ENCODE results near the gene PDGFC.

The PDGFC gene

DNA sequence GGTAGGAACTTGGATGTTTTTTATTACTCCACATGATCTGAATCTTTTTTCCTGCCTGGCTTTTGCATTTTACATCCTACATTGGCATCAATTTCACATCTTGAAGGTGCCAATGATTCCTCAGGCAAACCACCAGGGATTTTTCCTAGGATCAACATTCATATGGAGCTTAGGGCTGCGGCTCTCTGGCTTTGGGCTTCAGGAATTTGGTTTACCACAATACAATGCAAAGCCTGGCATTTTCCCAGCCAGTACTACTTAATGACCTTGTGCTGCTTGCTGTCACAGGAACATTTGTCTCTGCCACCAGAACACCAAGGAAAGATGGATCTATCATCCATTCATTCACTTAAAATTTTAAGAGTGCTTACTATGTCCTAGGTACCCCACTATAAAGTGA is 180.7 kb downstream of the PDGFC start:
- Histone ChIP-seq H3K27me3 (replicated peaks; ENCODE audit: insufficient read depth, low read length) (no peaks in the 10 kb centered on the region), H3K4me3 (ENCODE audit: low read length) (no peak overlapping the region), H4K20me1 (ENCODE audit: insufficient read depth, low read length) (no peaks in the 10 kb centered on the region), H3K9me2 (replicated peaks; ENCODE audit: insufficient read depth, low read length) (no peaks in the 10 kb centered on the region), H3K79me2 (ENCODE audit: low read length) (no peaks in the 10 kb centered on the region), H3F3A (ENCODE audit: insufficient read depth, low read length) (no peaks in the 10 kb centered on the region), H3K4me2 (ENCODE audit: low read depth, low read length) (no peak overlapping the region), H2AFZ (ENCODE audit: low read length) (no peak overlapping the region), H3K27ac (ENCODE audit: low read length) (no peak overlapping the region), H3K9ac (ENCODE audit: low read length) (no peak overlapping the region), H3K9me3 (replicated peaks; ENCODE audit: insufficient read depth, low read length) (no peaks in the 10 kb centered on the region), H3K4me1 (ENCODE audit: low read length) (no peaks in the 10 kb centered on the region), H3K36me3 (replicated peaks; ENCODE audit: insufficient read depth, low read length) (no peaks in the 10 kb centered on the region)
- no peak for DNase-seq
- TF ChIP-seq, protein P1, sequence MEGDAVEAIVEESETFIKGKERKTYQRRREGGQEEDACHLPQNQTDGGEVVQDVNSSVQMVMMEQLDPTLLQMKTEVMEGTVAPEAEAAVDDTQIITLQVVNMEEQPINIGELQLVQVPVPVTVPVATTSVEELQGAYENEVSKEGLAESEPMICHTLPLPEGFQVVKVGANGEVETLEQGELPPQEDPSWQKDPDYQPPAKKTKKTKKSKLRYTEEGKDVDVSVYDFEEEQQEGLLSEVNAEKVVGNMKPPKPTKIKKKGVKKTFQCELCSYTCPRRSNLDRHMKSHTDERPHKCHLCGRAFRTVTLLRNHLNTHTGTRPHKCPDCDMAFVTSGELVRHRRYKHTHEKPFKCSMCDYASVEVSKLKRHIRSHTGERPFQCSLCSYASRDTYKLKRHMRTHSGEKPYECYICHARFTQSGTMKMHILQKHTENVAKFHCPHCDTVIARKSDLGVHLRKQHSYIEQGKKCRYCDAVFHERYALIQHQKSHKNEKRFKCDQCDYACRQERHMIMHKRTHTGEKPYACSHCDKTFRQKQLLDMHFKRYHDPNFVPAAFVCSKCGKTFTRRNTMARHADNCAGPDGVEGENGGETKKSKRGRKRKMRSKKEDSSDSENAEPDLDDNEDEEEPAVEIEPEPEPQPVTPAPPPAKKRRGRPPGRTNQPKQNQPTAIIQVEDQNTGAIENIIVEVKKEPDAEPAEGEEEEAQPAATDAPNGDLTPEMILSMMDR (IDR thresholded peaks at IDR 0.05; ENCODE audit: low read length): no peak
- no peak for TF ChIP-seq EZH2 (optimal IDR thresholded peaks at IDR 0.05; ENCODE audit: low read depth, low read length)
- TF ChIP-seq EZH2phosphoT487 (IDR thresholded peaks at IDR 0.05; ENCODE audit: low read length): no peak

DNA sequence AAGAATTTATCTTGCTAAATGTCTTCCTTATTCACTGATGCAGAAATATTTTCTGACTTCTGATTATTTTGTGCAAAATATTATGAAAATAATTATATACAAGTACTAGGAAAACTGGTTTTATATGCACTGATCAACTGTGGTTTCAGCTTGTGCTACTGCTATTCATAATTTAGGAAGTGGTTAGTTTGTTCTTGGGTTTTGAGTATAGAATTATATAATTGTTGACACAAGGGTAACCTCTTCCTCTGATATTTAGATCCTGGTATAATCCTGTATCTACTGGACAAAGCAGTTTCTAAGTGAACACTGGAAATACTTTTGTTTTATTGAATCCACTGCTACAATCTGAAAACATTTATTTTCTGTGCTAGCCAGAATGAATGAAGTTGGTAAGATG is 182.8 kb downstream of the PDGFC start:
- no peaks in the 10 kb centered on the region for H3K79me2 ChIP-seq (ENCODE audit: low read length)
- H3K4me2 ChIP-seq (ENCODE audit: low read depth, low read length): no peak overlapping the region
- no peak overlapping the region for H3K4me3 ChIP-seq (ENCODE audit: low read length)
- H3K27ac ChIP-seq (ENCODE audit: low read length): no peak overlapping the region
- no peaks in the 10 kb centered on the region for H3K36me3 ChIP-seq (replicated peaks; ENCODE audit: insufficient read depth, low read length)
- H4K20me1 ChIP-seq (ENCODE audit: insufficient read depth, low read length): no peaks in the 10 kb centered on the region
- DNase-seq: no peak
- no peaks in the 10 kb centered on the region for H3K9me2 ChIP-seq (replicated peaks; ENCODE audit: insufficient read depth, low read length)
- no peaks in the 10 kb centered on the region for H3F3A ChIP-seq (ENCODE audit: insufficient read depth, low read length)
- TF ChIP-seq, protein P1 (IDR thresholded peaks at IDR 0.05; ENCODE audit: low read length): no peak
- TF ChIP-seq EZH2phosphoT487 (IDR thresholded peaks at IDR 0.05; ENCODE audit: low read length): no peak
- no peak for TF ChIP-seq EZH2 (optimal IDR thresholded peaks at IDR 0.05; ENCODE audit: low read depth, low read length)
- no peaks in the 10 kb centered on the region for H3K4me1 ChIP-seq (ENCODE audit: low read length)
- no peaks in the 10 kb centered on the region for H3K9me3 ChIP-seq (replicated peaks; ENCODE audit: insufficient read depth, low read length)
- H3K27me3 ChIP-seq (replicated peaks; ENCODE audit: insufficient read depth, low read length): no peaks in the 10 kb centered on the region
- H2AFZ ChIP-seq (ENCODE audit: low read length): no peak overlapping the region
- H3K9ac ChIP-seq (ENCODE audit: low read length): no peak overlapping the region

DNA sequence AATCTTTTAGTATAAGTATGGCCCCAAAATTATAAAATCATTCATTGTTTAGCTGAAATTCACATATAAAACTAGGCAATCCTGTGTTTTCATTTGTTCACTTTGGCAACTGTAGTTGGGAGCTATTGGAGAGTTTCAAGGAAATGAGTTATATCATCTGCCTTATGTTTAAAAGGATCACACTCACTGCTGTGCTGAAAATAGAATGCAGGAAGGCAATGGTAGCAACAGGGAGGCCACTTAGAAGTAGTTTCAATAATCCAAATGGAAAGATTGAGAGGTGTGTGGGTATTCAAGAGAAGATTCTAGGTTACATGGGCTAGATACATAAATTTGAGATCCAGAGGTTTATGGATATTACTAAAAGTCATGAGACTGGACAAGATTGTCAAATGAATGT is 184.9 kb downstream of the PDGFC start:
- Histone ChIP-seq H3K36me3 (replicated peaks; ENCODE audit: insufficient read depth, low read length) (no peaks in the 10 kb centered on the region), H4K20me1 (ENCODE audit: insufficient read depth, low read length) (no peaks in the 10 kb centered on the region), H3K79me2 (ENCODE audit: low read length) (no peaks in the 10 kb centered on the region), H3K9me2 (replicated peaks; ENCODE audit: insufficient read depth, low read length) (no peaks in the 10 kb centered on the region), H3K4me3 (ENCODE audit: low read length) (no peak overlapping the region), H3K4me2 (ENCODE audit: low read depth, low read length) (no peak overlapping the region), H3K9me3 (replicated peaks; ENCODE audit: insufficient read depth, low read length) (no peaks in the 10 kb centered on the region), H3K27me3 (replicated peaks; ENCODE audit: insufficient read depth, low read length) (no peaks in the 10 kb centered on the region), H3K27ac (ENCODE audit: low read length) (no peak overlapping the region), H3K4me1 (ENCODE audit: low read length) (no peaks in the 10 kb centered on the region), H3F3A (ENCODE audit: insufficient read depth, low read length) (no peaks in the 10 kb centered on the region), H2AFZ (ENCODE audit: low read length) (no peak overlapping the region), H3K9ac (ENCODE audit: low read length) (no peak overlapping the region)
- TF ChIP-seq EZH2phosphoT487 (IDR thresholded peaks at IDR 0.05; ENCODE audit: low read length): no peak
- TF ChIP-seq EZH2 (optimal IDR thresholded peaks at IDR 0.05; ENCODE audit: low read depth, low read length): no peak
- TF ChIP-seq, protein P1 (IDR thresholded peaks at IDR 0.05; ENCODE audit: low read length): no peak
- DNase-seq: no peak

Data from MM.1S (cell line).